GM23338 (cell line): ENCODE results near the gene SCG2. TPM values are rescaled to one million over a fixed set of nuclear protein-coding genes. Genes with fewer than 3 reads are reported as not detected.

Source experiments
- ATAC-seq: fragments of 200-7000 bp; cut with Tn5 transposase; 3 replicates; pipeline ENCODE4 v1.9.1; 2020
- DNase-seq: peaks from one replicate; pipeline ENCODE4 v3.0.0-alpha.2; 2015; ENCODE audit warnings: low spot score
- H2AFZ ChIP-seq: fragments of 200-600 bp; sonication (generic); 2 replicates; pipeline ENCODE4 v1.8.0; 2016; ENCODE audit warnings: antibody characterized with exemption, mild to moderate bottlenecking, moderate library complexity
- H3F3A ChIP-seq: fragments of 200-600 bp; sonication (generic); replicated peaks from 2 replicates; pipeline ENCODE4 v1.8.0; 2017; ENCODE audit warnings: antibody characterized with exemption, mixed run types, low read depth
- H3K27ac ChIP-seq: fragments of 200-600 bp; sonication (generic); 2 replicates; pipeline ENCODE4 v1.6.1; 2016; ENCODE audit warnings: low read depth
- H3K27me3 ChIP-seq: fragments of 200-600 bp; sonication (generic); 2 replicates; pipeline ENCODE4 v1.8.0; 2016; ENCODE audit warnings: mild to moderate bottlenecking, mixed run types, moderate library complexity; ENCODE audit not compliant: insufficient read depth
- H3K36me3 ChIP-seq: fragments of 200-600 bp; sonication (generic); 2 replicates; pipeline ENCODE4 v1.8.0; 2016; ENCODE audit warnings: mild to moderate bottlenecking; ENCODE audit not compliant: insufficient read depth
- H3K4me1 ChIP-seq: fragments of 200-600 bp; sonication (generic); 2 replicates; pipeline ENCODE4 v1.8.0; 2016; ENCODE audit warnings: mild to moderate bottlenecking, moderate library complexity; ENCODE audit not compliant: insufficient read depth
- H3K4me2 ChIP-seq: fragments of 200-600 bp; sonication (generic); 2 replicates; pipeline ENCODE4 v1.7.1; 2017; ENCODE audit warnings: mixed run types
- H3K4me3 ChIP-seq: fragments of 200-600 bp; sonication (generic); 2 replicates; pipeline ENCODE4 v1.6.1; 2016; ENCODE audit warnings: mixed run types
- H3K79me2 ChIP-seq: fragments of 200-600 bp; sonication (generic); replicated peaks from 2 replicates; pipeline ENCODE4 v1.8.0; 2017; ENCODE audit warnings: mild to moderate bottlenecking; ENCODE audit not compliant: insufficient read depth
- H3K9me2 ChIP-seq: fragments of 200-600 bp; sonication (generic); 2 replicates; pipeline ENCODE4 v1.8.0; 2017; ENCODE audit not compliant: insufficient read depth
- H4K20me1 ChIP-seq: fragments of 200-600 bp; sonication (generic); replicated peaks from 2 replicates; pipeline ENCODE4 v1.8.0; 2017; ENCODE audit warnings: mild to moderate bottlenecking; ENCODE audit not compliant: insufficient read depth
- H3K27ac Mint-ChIP-seq: 2 replicates; pipeline ENCODE4 v1.8.0; 2020; ENCODE audit warnings: inconsistent platforms, mild to moderate bottlenecking, moderate library complexity, mixed read lengths
- H3K27me3 Mint-ChIP-seq: 3 replicates; pipeline ENCODE4 v1.8.0; 2022; ENCODE audit warnings: low read depth, mild to moderate bottlenecking, moderate library complexity, mixed read lengths, inconsistent platforms; ENCODE audit not compliant: insufficient read depth, poor library complexity
- H3K36me3 Mint-ChIP-seq: 3 replicates; pipeline ENCODE4 v1.8.0; 2021; ENCODE audit warnings: low read depth, mild to moderate bottlenecking, inconsistent platforms, moderate library complexity, mixed read lengths
- H3K4me1 Mint-ChIP-seq: 3 replicates; pipeline ENCODE4 v1.8.0; 2020; ENCODE audit warnings: mild to moderate bottlenecking, inconsistent platforms, mixed read lengths
- H3K4me3 Mint-ChIP-seq: 3 replicates; pipeline ENCODE4 v1.8.0; 2021; ENCODE audit warnings: moderate library complexity, mild to moderate bottlenecking, inconsistent platforms, mixed read lengths
- H3K9me3 Mint-ChIP-seq: 3 replicates; pipeline ENCODE4 v1.8.0; 2020; ENCODE audit warnings: moderate library complexity, mild to moderate bottlenecking, inconsistent platforms, mixed read lengths
- CREB1 ChIP-seq: fragments of 250-450 bp; sonication (Bioruptor Pico); IDR thresholded peaks from 2 replicates; pipeline ENCODE4 v1.5.0; 2020; ENCODE audit warnings: low read depth, mild to moderate bottlenecking, moderate library complexity
- EZH2 ChIP-seq: fragments of 200-600 bp; sonication (generic); IDR thresholded peaks from one replicate; pipeline ENCODE4 v1.8.0; 2017; ENCODE audit warnings: antibody characterized with exemption, mild to moderate bottlenecking, low read depth; ENCODE audit not compliant: unreplicated experiment
- EZH2phosphoT487 ChIP-seq: fragments of 200-600 bp; sonication (generic); IDR thresholded peaks from one replicate; pipeline ENCODE4 v1.8.1; 2018; ENCODE audit warnings: antibody characterized with exemption; ENCODE audit not compliant: unreplicated experiment
- JUNB ChIP-seq: IDR thresholded peaks from one replicate; pipeline ENCODE4 v1.6.1; 2016; ENCODE audit warnings: antibody characterized with exemption; ENCODE audit not compliant: unreplicated experiment
- NANOG ChIP-seq: IDR thresholded peaks from 2 replicates; pipeline ENCODE4 v1.6.1; 2016; ENCODE audit warnings: antibody characterized with exemption, borderline replicate concordance
- POLR2AphosphoS5 ChIP-seq: IDR thresholded peaks from 2 replicates; pipeline ENCODE4 v1.6.1; 2016; ENCODE audit warnings: antibody characterized with exemption, low read depth
- STAT1 ChIP-seq: IDR thresholded peaks from one replicate; pipeline ENCODE4 v1.6.1; 2016; ENCODE audit warnings: antibody characterized with exemption; ENCODE audit not compliant: unreplicated experiment
- ZNF114 ChIP-seq: fragments of 250-450 bp; sonication (Bioruptor Pico); IDR thresholded peaks from 2 replicates; pipeline ENCODE4 v1.5.0; 2020; ENCODE audit warnings: mild to moderate bottlenecking, moderate library complexity
- ZNF331 ChIP-seq: fragments of 250-450 bp; sonication (Bioruptor Pico); IDR thresholded peaks from 2 replicates; pipeline ENCODE4 v1.5.0; 2020; ENCODE audit warnings: low read depth, mild to moderate bottlenecking, moderate library complexity
- polyA plus RNA-seq: library from polyadenylated mRNA; unstranded; fragments of >200 nt; fragmentation: Nextera tagmentation; extraction: Ambion mirVana; gene quantifications from 2 replicates; pipeline ENCODE4 v1.2.1, GENCODE V29; 2016
- total RNA-seq: library from RNA; depleted of rRNA; stranded (reverse); fragments of >200 nt; shearing (Covaris generic); gene quantifications from 2 replicates; pipeline ENCODE4 v1.2.3, GENCODE V29; 2014
- TF ChIP-seq, protein P1 (sequence below), 2 experiments: fragments of 200-600 bp in 1 of 2; sonication (generic) in 1 of 2; conservative IDR thresholded peaks; 2 replicates each; pipeline versions ENCODE4 v1.5.1 to v1.6.1; 2016 to 2017; ENCODE audit warnings: antibody characterized with exemption in 2 of 2, low read depth in 2 of 2, mild to moderate bottlenecking in 2 of 2, moderate library complexity in 1 of 2
- TF ChIP-seq, protein P2 (sequence below): IDR thresholded peaks from one replicate; pipeline ENCODE4 v1.6.1; 2018; ENCODE audit warnings: antibody characterized with exemption; ENCODE audit not compliant: unreplicated experiment
- TF ChIP-seq, protein P3 (sequence below): IDR thresholded peaks from 2 replicates; pipeline ENCODE4 v1.6.1; 2016; ENCODE audit warnings: antibody characterized with exemption

The SCG2 gene
- total and polyA plus RNA-seq, 2 experiments from 2014 or later = 0.18 to 0.31 TPM

DNA sequence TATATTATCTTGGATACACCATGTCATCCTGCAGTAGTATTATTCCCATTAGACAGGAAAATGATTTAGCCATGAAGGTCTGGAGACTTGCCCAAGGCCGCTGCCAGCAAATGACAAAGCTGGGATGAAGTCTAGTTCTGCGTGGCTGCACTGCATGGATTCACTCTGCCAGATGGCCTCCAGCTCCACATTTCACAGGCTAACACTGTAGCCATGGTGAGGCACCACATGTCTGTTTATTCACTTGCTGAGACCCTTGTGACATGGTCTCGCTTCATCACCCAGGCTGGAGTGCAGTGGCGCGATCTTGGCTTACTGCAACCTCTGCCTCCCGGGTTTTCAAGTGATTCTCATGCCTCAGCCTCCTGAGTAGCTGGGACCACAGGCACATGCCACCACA lies 31.5 kb upstream of the SCG2 start:
- Mint-ChIP-seq H3K4me1 (no peaks in the 10 kb centered on the region), H3K9me3 (peaks cover 4% of the 10 kb centered on the region; the same call in 1 of the 3 replicates), H3K27ac (no peak overlapping the region), H3K4me3 (no peak overlapping the region), H3K27me3 (peaks cover 2% of the 10 kb centered on the region), H3K36me3 (peaks cover 4% of the 10 kb centered on the region; the same call in 1 of the 3 replicates)
- no peaks in the 10 kb centered on the region for H3K36me3 ChIP-seq
- H3K9me2 ChIP-seq = no peaks in the 10 kb centered on the region
- H3K4me2 ChIP-seq = no peak overlapping the region
- ATAC-seq = no peak
- H2AFZ ChIP-seq = no peak overlapping the region
- peaks cover 15% of the 10 kb centered on the region for H3K27me3 ChIP-seq
- no peaks in the 10 kb centered on the region for H3F3A ChIP-seq
- TF ChIP-seq EZH2phosphoT487 (no peak), POLR2AphosphoS5 (no peak), ZNF114 (CRISPR knock-in tag) (no peak), CREB1 (CRISPR knock-in tag) (no peak), JUNB (no peak), STAT1 (no peak), ZNF331 (CRISPR knock-in tag) (no peak), EZH2 (no peak), NANOG (no peak)
- TF ChIP-seq, protein P1, sequence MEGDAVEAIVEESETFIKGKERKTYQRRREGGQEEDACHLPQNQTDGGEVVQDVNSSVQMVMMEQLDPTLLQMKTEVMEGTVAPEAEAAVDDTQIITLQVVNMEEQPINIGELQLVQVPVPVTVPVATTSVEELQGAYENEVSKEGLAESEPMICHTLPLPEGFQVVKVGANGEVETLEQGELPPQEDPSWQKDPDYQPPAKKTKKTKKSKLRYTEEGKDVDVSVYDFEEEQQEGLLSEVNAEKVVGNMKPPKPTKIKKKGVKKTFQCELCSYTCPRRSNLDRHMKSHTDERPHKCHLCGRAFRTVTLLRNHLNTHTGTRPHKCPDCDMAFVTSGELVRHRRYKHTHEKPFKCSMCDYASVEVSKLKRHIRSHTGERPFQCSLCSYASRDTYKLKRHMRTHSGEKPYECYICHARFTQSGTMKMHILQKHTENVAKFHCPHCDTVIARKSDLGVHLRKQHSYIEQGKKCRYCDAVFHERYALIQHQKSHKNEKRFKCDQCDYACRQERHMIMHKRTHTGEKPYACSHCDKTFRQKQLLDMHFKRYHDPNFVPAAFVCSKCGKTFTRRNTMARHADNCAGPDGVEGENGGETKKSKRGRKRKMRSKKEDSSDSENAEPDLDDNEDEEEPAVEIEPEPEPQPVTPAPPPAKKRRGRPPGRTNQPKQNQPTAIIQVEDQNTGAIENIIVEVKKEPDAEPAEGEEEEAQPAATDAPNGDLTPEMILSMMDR (conservative IDR thresholded peaks at IDR 0.05; ENCODE audit: low read depth in 2 of 2) = no peak
- TF ChIP-seq, protein P2, sequence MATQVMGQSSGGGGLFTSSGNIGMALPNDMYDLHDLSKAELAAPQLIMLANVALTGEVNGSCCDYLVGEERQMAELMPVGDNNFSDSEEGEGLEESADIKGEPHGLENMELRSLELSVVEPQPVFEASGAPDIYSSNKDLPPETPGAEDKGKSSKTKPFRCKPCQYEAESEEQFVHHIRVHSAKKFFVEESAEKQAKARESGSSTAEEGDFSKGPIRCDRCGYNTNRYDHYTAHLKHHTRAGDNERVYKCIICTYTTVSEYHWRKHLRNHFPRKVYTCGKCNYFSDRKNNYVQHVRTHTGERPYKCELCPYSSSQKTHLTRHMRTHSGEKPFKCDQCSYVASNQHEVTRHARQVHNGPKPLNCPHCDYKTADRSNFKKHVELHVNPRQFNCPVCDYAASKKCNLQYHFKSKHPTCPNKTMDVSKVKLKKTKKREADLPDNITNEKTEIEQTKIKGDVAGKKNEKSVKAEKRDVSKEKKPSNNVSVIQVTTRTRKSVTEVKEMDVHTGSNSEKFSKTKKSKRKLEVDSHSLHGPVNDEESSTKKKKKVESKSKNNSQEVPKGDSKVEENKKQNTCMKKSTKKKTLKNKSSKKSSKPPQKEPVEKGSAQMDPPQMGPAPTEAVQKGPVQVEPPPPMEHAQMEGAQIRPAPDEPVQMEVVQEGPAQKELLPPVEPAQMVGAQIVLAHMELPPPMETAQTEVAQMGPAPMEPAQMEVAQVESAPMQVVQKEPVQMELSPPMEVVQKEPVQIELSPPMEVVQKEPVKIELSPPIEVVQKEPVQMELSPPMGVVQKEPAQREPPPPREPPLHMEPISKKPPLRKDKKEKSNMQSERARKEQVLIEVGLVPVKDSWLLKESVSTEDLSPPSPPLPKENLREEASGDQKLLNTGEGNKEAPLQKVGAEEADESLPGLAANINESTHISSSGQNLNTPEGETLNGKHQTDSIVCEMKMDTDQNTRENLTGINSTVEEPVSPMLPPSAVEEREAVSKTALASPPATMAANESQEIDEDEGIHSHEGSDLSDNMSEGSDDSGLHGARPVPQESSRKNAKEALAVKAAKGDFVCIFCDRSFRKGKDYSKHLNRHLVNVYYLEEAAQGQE = no peak
- TF ChIP-seq, protein P3, sequence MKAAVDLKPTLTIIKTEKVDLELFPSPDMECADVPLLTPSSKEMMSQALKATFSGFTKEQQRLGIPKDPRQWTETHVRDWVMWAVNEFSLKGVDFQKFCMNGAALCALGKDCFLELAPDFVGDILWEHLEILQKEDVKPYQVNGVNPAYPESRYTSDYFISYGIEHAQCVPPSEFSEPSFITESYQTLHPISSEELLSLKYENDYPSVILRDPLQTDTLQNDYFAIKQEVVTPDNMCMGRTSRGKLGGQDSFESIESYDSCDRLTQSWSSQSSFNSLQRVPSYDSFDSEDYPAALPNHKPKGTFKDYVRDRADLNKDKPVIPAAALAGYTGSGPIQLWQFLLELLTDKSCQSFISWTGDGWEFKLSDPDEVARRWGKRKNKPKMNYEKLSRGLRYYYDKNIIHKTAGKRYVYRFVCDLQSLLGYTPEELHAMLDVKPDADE = no peak
- DNase-seq = no peak
- no peaks in the 10 kb centered on the region for H3K79me2 ChIP-seq
- H3K27ac ChIP-seq = no peak overlapping the region
- no peaks in the 10 kb centered on the region; the same call in none of the 2 replicates for H4K20me1 ChIP-seq
- no peaks in the 10 kb centered on the region for H3K4me1 ChIP-seq
- H3K4me3 ChIP-seq = no peak overlapping the region
